Stimulated activated CD8-positive, alpha-beta memory T cell treated with anti-CD3 and anti-CD28 coated beads, Interleukin-4, amount 100 ng/mL, for 48 hours (primary cell): ENCODE data around the gene CACTIN.
"Not testable (repeated sequence)": the region's sequence is repeated elsewhere in the genome, so short reads cannot be mapped to it uniquely, and the experiment has no call there.

Experiments used
- DNase-seq: peaks from one replicate; pipeline ENCODE4 v3.0.0-alpha.2; 2020

Gene CACTIN

GRCh38 chr19:3585301-3586126, 41.1 kb downstream of the CACTIN start, which contains the start of gene GIPC3:
Gene GIPC3 (plus strand): TSS chr19:3585478. CDS start chr19:3585598, 120 bp downstream.
- no peak for DNase-seq

GRCh38 chr19:3584036-3584802, 42.4 kb downstream of the CACTIN start:
- not testable (repeated sequence) for DNase-seq

- not testable (repeated sequence) for DNase-seq
These were observed 44.8 kb downstream of the CACTIN start for GRCh38 chr19:3581792-3582191.

- no peak for DNase-seq
These were observed 46.2 kb downstream of the CACTIN start for GRCh38 chr19:3580156-3580934.

- no peak for DNase-seq
These were observed 48.2 kb downstream of the CACTIN start for GRCh38 chr19:3578390-3578789.

- no peak for DNase-seq
These were observed 48.8 kb downstream of the CACTIN start for GRCh38 chr19:3577723-3578344.

- DNase-seq, result no peak
These were observed 49.7 kb downstream of the CACTIN start for GRCh38 chr19:3576696-3577443.

- DNase-seq, result no peak
These were observed 50.5 kb downstream of the CACTIN start for GRCh38 chr19:3575949-3576673.

GRCh38 chr19:3575260-3575741, 51.3 kb downstream of the CACTIN start:
- DNase-seq, result peak; percentile 42

GRCh38 chr19:3573858-3574637, 52.5 kb downstream of the CACTIN start:
- peak; percentile 99 for DNase-seq

- peak; percentile 51 for DNase-seq
These were observed 53.3 kb downstream of the CACTIN start for GRCh38 chr19:3573162-3573857.

- DNase-seq, result no peak
These were observed 53.8 kb downstream of the CACTIN start, which contains the start of gene HMG20B for GRCh38 chr19:3572855-3573161. Gene HMG20B (plus strand): TSS chr19:3572944. CDS start chr19:3573310, 366 bp downstream.

- DNase-seq, result peak; percentile 99
These were observed 54.3 kb downstream of the CACTIN start for GRCh38 chr19:3572132-3572854.

GRCh38 chr19:3570606-3571011, 56.0 kb downstream of the CACTIN start:
- DNase-seq, result no peak

- not testable (repeated sequence) for DNase-seq
These were observed 56.5 kb downstream of the CACTIN start for GRCh38 chr19:3570042-3570441.

GRCh38 chr19:3565139-3565538, 61.5 kb downstream of the CACTIN start:
- DNase-seq, result no peak

- DNase-seq, result no peak
These were observed 62.7 kb downstream of the CACTIN start for GRCh38 chr19:3563709-3564524.
